Ishikawa (cell line): ENCODE measurements around the gene PIGP.

ENCODE experiments used
- CEBPB ChIP-seq: IDR thresholded peaks from 2 replicates; pipeline ENCODE4 v1.6.1; 2012
- EP300 ChIP-seq: IDR thresholded peaks from 2 replicates; pipeline ENCODE4 v1.6.1; 2012; ENCODE audit warnings: borderline replicate concordance
- FOXM1 ChIP-seq: IDR thresholded peaks from 2 replicates; pipeline ENCODE4 v1.6.1; 2012; ENCODE audit warnings: low read depth, borderline replicate concordance
- MAX ChIP-seq: IDR thresholded peaks from 2 replicates; pipeline ENCODE4 v1.6.1; 2012
- RAD21 ChIP-seq: IDR thresholded peaks from 2 replicates; pipeline ENCODE4 v1.6.1; 2012; ENCODE audit warnings: low read depth
- REST ChIP-seq: IDR thresholded peaks from 2 replicates; pipeline ENCODE4 v1.6.1; 2012; ENCODE audit warnings: low read depth, mild to moderate bottlenecking
- TAF1 ChIP-seq: IDR thresholded peaks from 2 replicates; pipeline ENCODE4 v1.6.1; 2012; ENCODE audit warnings: low read depth, mild to moderate bottlenecking
- TCF12 ChIP-seq: IDR thresholded peaks from 2 replicates; pipeline ENCODE4 v1.6.1; 2012; ENCODE audit warnings: low read depth
- USF1 ChIP-seq: IDR thresholded peaks from 2 replicates; pipeline ENCODE4 v1.6.1; 2012
- YY1 ChIP-seq: IDR thresholded peaks from 2 replicates; pipeline ENCODE4 v1.6.1; 2012; ENCODE audit warnings: low read depth
- ZBTB7A ChIP-seq: IDR thresholded peaks from 2 replicates; pipeline ENCODE4 v1.6.1; 2012; ENCODE audit warnings: low read depth

- TF ChIP-seq MAX (no peak), RAD21 (no peak), EP300 (no peak), YY1 (no peak), USF1 (no peak), REST (no peak), CEBPB (no peak), TCF12 (no peak), ZBTB7A (no peak), TAF1 (no peak), FOXM1 (no peak)
Observed at GRCh38 chr21:37045556-37045955, 27.3 kb downstream of the PIGP start.
